ENCODE data around the gene IZUMO1. TPM values are rescaled to one million over a fixed set of nuclear protein-coding genes. Genes with fewer than 3 reads are reported as not detected.

Gene IZUMO1
- total and polyA plus RNA-seq, 2 of the 4 experiments (the other 2 are of a cell fraction) = not detected

- Histone ChIP-seq H3K4ac (ENCODE audit: low read depth, low read length) (no peak overlapping the region), H2AK5ac (ENCODE audit: low read depth, low read length) (no peak overlapping the region), H3K27ac (ENCODE audit: insufficient read depth, low read length) (no peak overlapping the region), H4K91ac (ENCODE audit: insufficient read depth, low read depth, low read length) (no peak overlapping the region), H2BK120ac (ENCODE audit: low read depth, low read length) (no peak overlapping the region), H2AFZ (replicated peaks; ENCODE audit: low read length, poor library complexity) (peak overlapping the region; percentile 88), H3K9ac (ENCODE audit: low read depth, low read length) (no peak overlapping the region), H3K4me1 (ENCODE audit: control insufficient read depth, insufficient read depth, low read length) (peaks cover 5% of the 10 kb centered on the region), H3K36me3 (ENCODE audit: control insufficient read depth, insufficient read depth, low read length) (no peaks in the 10 kb centered on the region), H4K5ac (ENCODE audit: low read depth, low read length) (no peak overlapping the region), H3K18ac (ENCODE audit: low read depth, low read length) (no peak overlapping the region), H4K8ac (ENCODE audit: low read depth in 2 of 2, low read length in 2 of 2) (no peak overlapping the region), H2BK5ac (ENCODE audit: low read depth, low read length, poor library complexity, severe bottlenecking) (no peak overlapping the region), H3K9me1 (ENCODE audit: insufficient read depth, low read length) (peaks cover 3% of the 10 kb centered on the region), H3K9me3 (ENCODE audit: control insufficient read depth, insufficient read depth, low read length) (peaks cover 3% of the 10 kb centered on the region), H3K79me1 (ENCODE audit: low read depth in 1 of 2, low read length in 2 of 2) (no peaks in the 10 kb centered on the region), H3K4me3 (ENCODE audit: insufficient read depth, low read depth, low read length) (peak overlapping the region; percentile 57; the same call in 1 of the 2 replicates), H3K14ac (replicated peaks; ENCODE audit: low read depth, low read length) (no peak overlapping the region), H3K23ac (ENCODE audit: low read depth, low read length) (no peak overlapping the region), H2BK15ac (ENCODE audit: low read depth, low read length) (no peak overlapping the region), H3K56ac (ENCODE audit: extremely low read depth, insufficient read depth, low read length) (no peak overlapping the region), H3K27me3 (ENCODE audit: control insufficient read depth, insufficient read depth, low read length) (peaks cover 26% of the 10 kb centered on the region), H3K4me2 (ENCODE audit: low read depth, low read length) (no peak overlapping the region; the same call in 1 of the 2 replicates), H4K20me1 (ENCODE audit: insufficient read depth, low read length) (no peaks in the 10 kb centered on the region), H2BK20ac (ENCODE audit: low read depth, low read length) (no peak overlapping the region), H2AK9ac (replicated peaks; ENCODE audit: low read depth, low read length, poor library complexity) (no peak overlapping the region)
- ATAC-seq (ENCODE audit: low read depth) = no peak
- POLR2A ChIA-PET (ENCODE audit: unreplicated experiment) = no interaction called here
- 4% methylated on average over 10 of the region's 51 CpGs; no CpG with 5 or more reads in 1 of the 2 experiments for WGBS, 2 experiments (ENCODE audit: extremely low coverage in 2 of 2, insufficient read length in 1 of 2)
- no TSS peak for BruUV-seq (replicated peaks)
- intact Hi-C loops (cut with micrococcal nuclease) (no loop called here), in situ Hi-C loops (cut with MboI; ENCODE audit: low sequenced_read_pairs) (no loop called here), dilution Hi-C loops (cut with HindIII; ENCODE audit: low sequenced_read_pairs, unreplicated experiment) (no loop called here)
- no peak for DNase-seq
- TF ChIP-seq RFX5 (IDR thresholded peaks at IDR 0.05; ENCODE audit: low read depth, low read length) = no peak
- TF ChIP-seq RCOR1 (IDR thresholded peaks at IDR 0.05; ENCODE audit: insufficient replicate concordance, low read length) = no peak
- no peak for TF ChIP-seq CTCF (conservative IDR thresholded peaks at IDR 0.05; ENCODE audit: low read depth, low read length)
- TF ChIP-seq MXI1 (IDR thresholded peaks at IDR 0.05; ENCODE audit: borderline replicate concordance, low read depth, low read length) = no peak
- no peak for TF ChIP-seq POLR2A (IDR thresholded peaks at IDR 0.05; ENCODE audit: low read depth, low read length)
- no peak for TF ChIP-seq MAZ (IDR thresholded peaks at IDR 0.05; ENCODE audit: borderline replicate concordance, low read depth, low read length)
- TF ChIP-seq CHD1 (IDR thresholded peaks at IDR 0.05; ENCODE audit: low read depth, low read length) = no peak
- TF ChIP-seq RAD21 (IDR thresholded peaks at IDR 0.05; ENCODE audit: low read length) = no peak
- CTCF ChIA-PET = interaction anchor here (0.5 kb wide), 1 partner anchor 90 kb away, joined by 3 read pairs; no protein-coding TSS in a partner anchor
These were observed 7.1 kb downstream of the IZUMO1 start for GRCh38 chr19:48739404-48740163.
